SH-SY5Y (cell line): ENCODE data around the gene INTS3.

ENCODE experiments used
- GATA2 ChIP-seq: IDR thresholded peaks from 2 replicates; pipeline ENCODE4 v1.6.1; 2011; ENCODE audit warnings: mild to moderate bottlenecking, low read depth, low read length
- GATA3 ChIP-seq: IDR thresholded peaks from 2 replicates; pipeline ENCODE4 v1.6.1; 2011; ENCODE audit warnings: low read depth, mild to moderate bottlenecking, low read length, moderate library complexity

INTS3 gene

GRCh38 chr1:153777648-153778047, 49.8 kb downstream of the INTS3 start:
- TF ChIP-seq GATA3 (no peak), GATA2 (no peak)

GRCh38 chr1:153778051-153778823, 50.4 kb downstream of the INTS3 start:
- TF ChIP-seq GATA2 (no peak), GATA3 (no peak)

GRCh38 chr1:153778824-153779519, 51.1 kb downstream of the INTS3 start:
- TF ChIP-seq GATA3, result no peak
- TF ChIP-seq GATA2, result no peak

GRCh38 chr1:153779781-153780541, 52.1 kb downstream of the INTS3 start:
- TF ChIP-seq GATA3 (no peak), GATA2 (no peak)

GRCh38 chr1:153780551-153780950, 52.7 kb downstream of the INTS3 start:
- TF ChIP-seq GATA3 (no peak), GATA2 (no peak)

- TF ChIP-seq GATA3 (no peak), GATA2 (no peak)
Observed at GRCh38 chr1:153783233-153784190, 55.7 kb downstream of the INTS3 start.

- TF ChIP-seq GATA3, result no peak
Observed at GRCh38 chr1:153786038-153786790, 58.4 kb downstream of the INTS3 start.

- TF ChIP-seq GATA2 (no peak), GATA3 (no peak)
Observed at GRCh38 chr1:153789478-153790034, 61.7 kb downstream of the INTS3 start.

- TF ChIP-seq GATA2, result no peak
- no peak for TF ChIP-seq GATA3
Observed at GRCh38 chr1:153790313-153790965, 62.6 kb downstream of the INTS3 start.

GRCh38 chr1:153790966-153791647, 63.3 kb downstream of the INTS3 start:
- TF ChIP-seq GATA2, result no peak
- no peak for TF ChIP-seq GATA3

- TF ChIP-seq GATA3 (no peak), GATA2 (no peak)
Observed at GRCh38 chr1:153791648-153792253, 63.9 kb downstream of the INTS3 start.
